ENCODE results near the gene CWF19L2. TPM values are rescaled to one million over a fixed set of nuclear protein-coding genes. Genes with fewer than 3 reads are reported as not detected.

The CWF19L2 gene
- polyA plus RNA-seq, 1 of the 3 experiments (the other 2 are of a cell fraction): 0.74 TPM

DNA sequence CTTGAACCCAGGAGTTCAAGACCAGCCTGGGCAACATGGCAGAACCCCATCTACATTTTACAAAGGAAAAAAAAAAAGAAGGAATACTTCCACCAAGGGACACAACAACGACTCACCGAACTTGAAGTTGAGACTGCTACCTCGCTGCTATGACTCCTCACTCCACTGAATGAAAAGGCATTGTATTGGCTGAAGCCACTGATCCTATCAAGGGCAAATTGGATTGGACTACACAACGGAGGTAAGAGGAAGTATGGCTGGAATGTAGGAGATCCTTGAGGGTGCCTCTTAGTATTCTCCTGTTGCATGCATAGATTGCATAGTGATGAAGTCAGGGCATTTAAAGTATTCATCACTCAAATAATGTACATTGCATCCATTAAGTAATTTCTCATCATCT lies 97.9 kb downstream of the CWF19L2 start:
- Histone ChIP-seq H3K9me3 (no peaks in the 10 kb centered on the region), H3K4me3 (ENCODE audit: low read depth in 2 of 2, low read length in 1 of 2) (no peak overlapping the region), H2AFZ (ENCODE audit: low read depth) (no peak overlapping the region), H3K9me2 (no peaks in the 10 kb centered on the region), H3K36me3 (replicated peaks in 1 of 2; ENCODE audit: control insufficient read depth in 1 of 2, insufficient read depth in 2 of 2, low read length in 1 of 2) (no peaks in the 10 kb centered on the region), H3F3A (replicated peaks; ENCODE audit: insufficient read depth) (no peaks in the 10 kb centered on the region), H3K27ac (ENCODE audit: low read depth in 2 of 2, low read length in 1 of 2) (no peak overlapping the region), H3K4me2 (no peak overlapping the region), H3K79me2 (ENCODE audit: insufficient read depth) (no peaks in the 10 kb centered on the region), H3K27me3 (ENCODE audit: insufficient read depth) (no peaks in the 10 kb centered on the region), H3K9ac (no peak overlapping the region), H3K4me1 (ENCODE audit: control insufficient read depth in 1 of 2, insufficient read depth in 2 of 2, low read depth in 1 of 2, low read length in 1 of 2) (no peaks in the 10 kb centered on the region), H4K20me1 (ENCODE audit: insufficient read depth) (no peaks in the 10 kb centered on the region)
- no peak for DNase-seq
- POLR2A ChIA-PET: no interaction called here
- 78% methylated on average over 4 of the region's 4 CpGs for WGBS (ENCODE audit: low lambda C conversion rate)
- CTCF ChIA-PET: no interaction called here
- TF ChIP-seq, protein P1, sequence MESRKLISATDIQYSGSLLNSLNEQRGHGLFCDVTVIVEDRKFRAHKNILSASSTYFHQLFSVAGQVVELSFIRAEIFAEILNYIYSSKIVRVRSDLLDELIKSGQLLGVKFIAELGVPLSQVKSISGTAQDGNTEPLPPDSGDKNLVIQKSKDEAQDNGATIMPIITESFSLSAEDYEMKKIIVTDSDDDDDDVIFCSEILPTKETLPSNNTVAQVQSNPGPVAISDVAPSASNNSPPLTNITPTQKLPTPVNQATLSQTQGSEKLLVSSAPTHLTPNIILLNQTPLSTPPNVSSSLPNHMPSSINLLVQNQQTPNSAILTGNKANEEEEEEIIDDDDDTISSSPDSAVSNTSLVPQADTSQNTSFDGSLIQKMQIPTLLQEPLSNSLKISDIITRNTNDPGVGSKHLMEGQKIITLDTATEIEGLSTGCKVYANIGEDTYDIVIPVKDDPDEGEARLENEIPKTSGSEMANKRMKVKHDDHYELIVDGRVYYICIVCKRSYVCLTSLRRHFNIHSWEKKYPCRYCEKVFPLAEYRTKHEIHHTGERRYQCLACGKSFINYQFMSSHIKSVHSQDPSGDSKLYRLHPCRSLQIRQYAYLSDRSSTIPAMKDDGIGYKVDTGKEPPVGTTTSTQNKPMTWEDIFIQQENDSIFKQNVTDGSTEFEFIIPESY (IDR thresholded peaks at IDR 0.05; ENCODE audit: borderline replicate concordance, low read depth): no peak
- TF ChIP-seq, protein P2, sequence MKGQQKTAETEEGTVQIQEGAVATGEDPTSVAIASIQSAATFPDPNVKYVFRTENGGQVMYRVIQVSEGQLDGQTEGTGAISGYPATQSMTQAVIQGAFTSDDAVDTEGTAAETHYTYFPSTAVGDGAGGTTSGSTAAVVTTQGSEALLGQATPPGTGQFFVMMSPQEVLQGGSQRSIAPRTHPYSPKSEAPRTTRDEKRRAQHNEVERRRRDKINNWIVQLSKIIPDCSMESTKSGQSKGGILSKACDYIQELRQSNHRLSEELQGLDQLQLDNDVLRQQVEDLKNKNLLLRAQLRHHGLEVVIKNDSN (IDR thresholded peaks at IDR 0.05; ENCODE audit: borderline replicate concordance, low read depth): no peak
- TF ChIP-seq, protein P3, sequence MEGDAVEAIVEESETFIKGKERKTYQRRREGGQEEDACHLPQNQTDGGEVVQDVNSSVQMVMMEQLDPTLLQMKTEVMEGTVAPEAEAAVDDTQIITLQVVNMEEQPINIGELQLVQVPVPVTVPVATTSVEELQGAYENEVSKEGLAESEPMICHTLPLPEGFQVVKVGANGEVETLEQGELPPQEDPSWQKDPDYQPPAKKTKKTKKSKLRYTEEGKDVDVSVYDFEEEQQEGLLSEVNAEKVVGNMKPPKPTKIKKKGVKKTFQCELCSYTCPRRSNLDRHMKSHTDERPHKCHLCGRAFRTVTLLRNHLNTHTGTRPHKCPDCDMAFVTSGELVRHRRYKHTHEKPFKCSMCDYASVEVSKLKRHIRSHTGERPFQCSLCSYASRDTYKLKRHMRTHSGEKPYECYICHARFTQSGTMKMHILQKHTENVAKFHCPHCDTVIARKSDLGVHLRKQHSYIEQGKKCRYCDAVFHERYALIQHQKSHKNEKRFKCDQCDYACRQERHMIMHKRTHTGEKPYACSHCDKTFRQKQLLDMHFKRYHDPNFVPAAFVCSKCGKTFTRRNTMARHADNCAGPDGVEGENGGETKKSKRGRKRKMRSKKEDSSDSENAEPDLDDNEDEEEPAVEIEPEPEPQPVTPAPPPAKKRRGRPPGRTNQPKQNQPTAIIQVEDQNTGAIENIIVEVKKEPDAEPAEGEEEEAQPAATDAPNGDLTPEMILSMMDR (IDR thresholded peaks at IDR 0.05): no peak
- TF ChIP-seq SMC3 (IDR thresholded peaks at IDR 0.05; ENCODE audit: low read depth, low read length) (no peak), FOXJ3 (CRISPR knock-in tag; IDR thresholded peaks at IDR 0.05) (no peak), MEF2A (IDR thresholded peaks at IDR 0.05; ENCODE audit: borderline replicate concordance, low read depth) (no peak), SIN3A (IDR thresholded peaks at IDR 0.05; ENCODE audit: borderline replicate concordance, low read depth, low read length) (no peak), RXRA (IDR thresholded peaks at IDR 0.05; ENCODE audit: borderline replicate concordance, low read depth) (no peak), JUND (IDR thresholded peaks at IDR 0.05) (no peak), FOSL2 (IDR thresholded peaks at IDR 0.05; ENCODE audit: borderline replicate concordance, low read depth) (no peak), NRF1 (IDR thresholded peaks at IDR 0.05; ENCODE audit: low read depth, low read length) (no peak), ELF1 (IDR thresholded peaks at IDR 0.05) (no peak), RCOR1 (IDR thresholded peaks at IDR 0.05; ENCODE audit: low read length) (no peak), EZH2phosphoT487 (IDR thresholded peaks at IDR 0.05; ENCODE audit: borderline replicate concordance, low read depth) (no peak), GABPA (IDR thresholded peaks at IDR 0.05; ENCODE audit: low read depth) (no peak)
- TF ChIP-seq, protein P4, sequence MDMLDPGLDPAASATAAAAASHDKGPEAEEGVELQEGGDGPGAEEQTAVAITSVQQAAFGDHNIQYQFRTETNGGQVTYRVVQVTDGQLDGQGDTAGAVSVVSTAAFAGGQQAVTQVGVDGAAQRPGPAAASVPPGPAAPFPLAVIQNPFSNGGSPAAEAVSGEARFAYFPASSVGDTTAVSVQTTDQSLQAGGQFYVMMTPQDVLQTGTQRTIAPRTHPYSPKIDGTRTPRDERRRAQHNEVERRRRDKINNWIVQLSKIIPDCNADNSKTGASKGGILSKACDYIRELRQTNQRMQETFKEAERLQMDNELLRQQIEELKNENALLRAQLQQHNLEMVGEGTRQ (IDR thresholded peaks at IDR 0.05; ENCODE audit: borderline replicate concordance, low read depth, low read length): no peak
- TF ChIP-seq, protein P5, sequence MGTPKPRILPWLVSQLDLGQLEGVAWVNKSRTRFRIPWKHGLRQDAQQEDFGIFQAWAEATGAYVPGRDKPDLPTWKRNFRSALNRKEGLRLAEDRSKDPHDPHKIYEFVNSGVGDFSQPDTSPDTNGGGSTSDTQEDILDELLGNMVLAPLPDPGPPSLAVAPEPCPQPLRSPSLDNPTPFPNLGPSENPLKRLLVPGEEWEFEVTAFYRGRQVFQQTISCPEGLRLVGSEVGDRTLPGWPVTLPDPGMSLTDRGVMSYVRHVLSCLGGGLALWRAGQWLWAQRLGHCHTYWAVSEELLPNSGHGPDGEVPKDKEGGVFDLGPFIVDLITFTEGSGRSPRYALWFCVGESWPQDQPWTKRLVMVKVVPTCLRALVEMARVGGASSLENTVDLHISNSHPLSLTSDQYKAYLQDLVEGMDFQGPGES (IDR thresholded peaks at IDR 0.05; ENCODE audit: low read depth, low read length): no peak
- TF ChIP-seq, protein P6, sequence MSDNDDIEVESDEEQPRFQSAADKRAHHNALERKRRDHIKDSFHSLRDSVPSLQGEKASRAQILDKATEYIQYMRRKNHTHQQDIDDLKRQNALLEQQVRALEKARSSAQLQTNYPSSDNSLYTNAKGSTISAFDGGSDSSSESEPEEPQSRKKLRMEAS (IDR thresholded peaks at IDR 0.05; ENCODE audit: low read depth): no peak

Data from SK-N-SH (cell line).